GM18868 (cell line): ENCODE measurements around the gene EFCAB7.
A peak's percentile ranks its signal among the peaks of the same experiment; 100 is the strongest.

ENCODE experiments used
- ATAC-seq: cut with Tn5 transposase; IDR thresholded peaks from one replicate; pipeline ENCODE4 v1.9.1; 2021; ENCODE audit warnings: mild to moderate bottlenecking, moderate library complexity; ENCODE audit not compliant: unreplicated experiment

Gene EFCAB7

GRCh38 chr1:63601463-63601862 is 78.1 kb downstream of the EFCAB7 start:
- ATAC-seq, result no peak

GRCh38 chr1:63601912-63602311 is 78.6 kb downstream of the EFCAB7 start:
- ATAC-seq, result no peak

- no peak for ATAC-seq
Observed at GRCh38 chr1:63602629-63603028, 79.3 kb downstream of the EFCAB7 start.

GRCh38 chr1:63603810-63604209 is 80.5 kb downstream of the EFCAB7 start:
- ATAC-seq, result no peak

GRCh38 chr1:63607322-63607721 is 84.0 kb downstream of the EFCAB7 start:
- no peak for ATAC-seq

GRCh38 chr1:63611231-63611630 is 87.9 kb downstream of the EFCAB7 start:
- no peak for ATAC-seq

GRCh38 chr1:63612564-63612963 is 89.2 kb downstream of the EFCAB7 start:
- no peak for ATAC-seq

- no peak for ATAC-seq
Observed at GRCh38 chr1:63612971-63613370, 89.6 kb downstream of the EFCAB7 start.

GRCh38 chr1:63615768-63616420 is 92.6 kb downstream of the EFCAB7 start:
- ATAC-seq, result peak; percentile 66

- ATAC-seq, result no peak
Observed at GRCh38 chr1:63617450-63617849, 94.1 kb downstream of the EFCAB7 start.

- no peak for ATAC-seq
Observed at GRCh38 chr1:63618011-63618410, 94.7 kb downstream of the EFCAB7 start.

GRCh38 chr1:63619558-63619957 is 96.2 kb downstream of the EFCAB7 start:
- ATAC-seq, result no peak

- ATAC-seq, result no peak
Observed at GRCh38 chr1:63620671-63621070, 97.3 kb downstream of the EFCAB7 start.

GRCh38 chr1:63621075-63621474 is 97.8 kb downstream of the EFCAB7 start:
- ATAC-seq, result no peak

- ATAC-seq, result no peak
Observed at GRCh38 chr1:63621698-63622097, 98.4 kb downstream of the EFCAB7 start.
